GM23338 (cell line): ENCODE data around the gene ZBTB7B.

Source experiments
- EZH2 ChIP-seq: fragments of 200-600 bp; sonication (generic); IDR thresholded peaks from one replicate; pipeline ENCODE4 v1.8.0; 2017; ENCODE audit warnings: antibody characterized with exemption, mild to moderate bottlenecking, low read depth; ENCODE audit not compliant: unreplicated experiment
- EZH2phosphoT487 ChIP-seq: fragments of 200-600 bp; sonication (generic); IDR thresholded peaks from one replicate; pipeline ENCODE4 v1.8.1; 2018; ENCODE audit warnings: antibody characterized with exemption; ENCODE audit not compliant: unreplicated experiment
- POLR2AphosphoS5 ChIP-seq: IDR thresholded peaks from 2 replicates; pipeline ENCODE4 v1.6.1; 2016; ENCODE audit warnings: antibody characterized with exemption, low read depth
- ZNF114 ChIP-seq: fragments of 250-450 bp; sonication (Bioruptor Pico); IDR thresholded peaks from 2 replicates; pipeline ENCODE4 v1.5.0; 2020; ENCODE audit warnings: mild to moderate bottlenecking, moderate library complexity
- TF ChIP-seq, protein P1 (sequence below), 2 experiments: fragments of 200-600 bp in 1 of 2; sonication (generic) in 1 of 2; conservative IDR thresholded peaks; 2 replicates each; pipeline versions ENCODE4 v1.5.1 to v1.6.1; 2016 to 2017; ENCODE audit warnings: antibody characterized with exemption in 2 of 2, low read depth in 2 of 2, mild to moderate bottlenecking in 2 of 2, moderate library complexity in 1 of 2
- TF ChIP-seq, protein P2 (sequence below): IDR thresholded peaks from one replicate; pipeline ENCODE4 v1.6.1; 2018; ENCODE audit warnings: antibody characterized with exemption; ENCODE audit not compliant: unreplicated experiment

DNA sequence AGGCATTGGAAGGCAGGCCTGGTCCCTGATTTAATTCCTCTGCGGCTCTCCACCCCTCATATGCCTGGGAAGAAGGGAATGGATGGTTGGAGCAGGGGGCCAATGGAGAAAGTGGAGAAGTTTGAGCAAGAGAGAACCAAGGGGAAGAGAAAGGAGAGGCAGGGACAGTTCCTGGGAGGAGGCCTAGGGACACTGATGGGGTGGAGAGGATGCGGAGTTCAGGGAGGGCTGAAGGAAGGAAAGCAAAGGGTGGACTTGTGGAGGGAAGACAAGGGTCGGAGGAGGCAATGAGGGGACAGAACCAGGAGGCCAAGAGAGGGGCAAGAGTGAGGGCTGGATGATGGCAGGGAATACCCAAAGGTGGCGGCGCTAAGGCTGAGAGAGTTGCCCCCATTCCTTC is 7.1 kb downstream of the ZBTB7B start:
- TF ChIP-seq POLR2AphosphoS5 = no peak
- no peak for TF ChIP-seq EZH2
- TF ChIP-seq, protein P1, sequence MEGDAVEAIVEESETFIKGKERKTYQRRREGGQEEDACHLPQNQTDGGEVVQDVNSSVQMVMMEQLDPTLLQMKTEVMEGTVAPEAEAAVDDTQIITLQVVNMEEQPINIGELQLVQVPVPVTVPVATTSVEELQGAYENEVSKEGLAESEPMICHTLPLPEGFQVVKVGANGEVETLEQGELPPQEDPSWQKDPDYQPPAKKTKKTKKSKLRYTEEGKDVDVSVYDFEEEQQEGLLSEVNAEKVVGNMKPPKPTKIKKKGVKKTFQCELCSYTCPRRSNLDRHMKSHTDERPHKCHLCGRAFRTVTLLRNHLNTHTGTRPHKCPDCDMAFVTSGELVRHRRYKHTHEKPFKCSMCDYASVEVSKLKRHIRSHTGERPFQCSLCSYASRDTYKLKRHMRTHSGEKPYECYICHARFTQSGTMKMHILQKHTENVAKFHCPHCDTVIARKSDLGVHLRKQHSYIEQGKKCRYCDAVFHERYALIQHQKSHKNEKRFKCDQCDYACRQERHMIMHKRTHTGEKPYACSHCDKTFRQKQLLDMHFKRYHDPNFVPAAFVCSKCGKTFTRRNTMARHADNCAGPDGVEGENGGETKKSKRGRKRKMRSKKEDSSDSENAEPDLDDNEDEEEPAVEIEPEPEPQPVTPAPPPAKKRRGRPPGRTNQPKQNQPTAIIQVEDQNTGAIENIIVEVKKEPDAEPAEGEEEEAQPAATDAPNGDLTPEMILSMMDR (conservative IDR thresholded peaks at IDR 0.05; ENCODE audit: low read depth in 2 of 2) = no peak
- TF ChIP-seq, protein P2, sequence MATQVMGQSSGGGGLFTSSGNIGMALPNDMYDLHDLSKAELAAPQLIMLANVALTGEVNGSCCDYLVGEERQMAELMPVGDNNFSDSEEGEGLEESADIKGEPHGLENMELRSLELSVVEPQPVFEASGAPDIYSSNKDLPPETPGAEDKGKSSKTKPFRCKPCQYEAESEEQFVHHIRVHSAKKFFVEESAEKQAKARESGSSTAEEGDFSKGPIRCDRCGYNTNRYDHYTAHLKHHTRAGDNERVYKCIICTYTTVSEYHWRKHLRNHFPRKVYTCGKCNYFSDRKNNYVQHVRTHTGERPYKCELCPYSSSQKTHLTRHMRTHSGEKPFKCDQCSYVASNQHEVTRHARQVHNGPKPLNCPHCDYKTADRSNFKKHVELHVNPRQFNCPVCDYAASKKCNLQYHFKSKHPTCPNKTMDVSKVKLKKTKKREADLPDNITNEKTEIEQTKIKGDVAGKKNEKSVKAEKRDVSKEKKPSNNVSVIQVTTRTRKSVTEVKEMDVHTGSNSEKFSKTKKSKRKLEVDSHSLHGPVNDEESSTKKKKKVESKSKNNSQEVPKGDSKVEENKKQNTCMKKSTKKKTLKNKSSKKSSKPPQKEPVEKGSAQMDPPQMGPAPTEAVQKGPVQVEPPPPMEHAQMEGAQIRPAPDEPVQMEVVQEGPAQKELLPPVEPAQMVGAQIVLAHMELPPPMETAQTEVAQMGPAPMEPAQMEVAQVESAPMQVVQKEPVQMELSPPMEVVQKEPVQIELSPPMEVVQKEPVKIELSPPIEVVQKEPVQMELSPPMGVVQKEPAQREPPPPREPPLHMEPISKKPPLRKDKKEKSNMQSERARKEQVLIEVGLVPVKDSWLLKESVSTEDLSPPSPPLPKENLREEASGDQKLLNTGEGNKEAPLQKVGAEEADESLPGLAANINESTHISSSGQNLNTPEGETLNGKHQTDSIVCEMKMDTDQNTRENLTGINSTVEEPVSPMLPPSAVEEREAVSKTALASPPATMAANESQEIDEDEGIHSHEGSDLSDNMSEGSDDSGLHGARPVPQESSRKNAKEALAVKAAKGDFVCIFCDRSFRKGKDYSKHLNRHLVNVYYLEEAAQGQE = no peak
- TF ChIP-seq EZH2phosphoT487 = no peak
- TF ChIP-seq ZNF114 (CRISPR knock-in tag) = no peak
